ENCODE results near the gene MEI4.

The MEI4 gene

DNA sequence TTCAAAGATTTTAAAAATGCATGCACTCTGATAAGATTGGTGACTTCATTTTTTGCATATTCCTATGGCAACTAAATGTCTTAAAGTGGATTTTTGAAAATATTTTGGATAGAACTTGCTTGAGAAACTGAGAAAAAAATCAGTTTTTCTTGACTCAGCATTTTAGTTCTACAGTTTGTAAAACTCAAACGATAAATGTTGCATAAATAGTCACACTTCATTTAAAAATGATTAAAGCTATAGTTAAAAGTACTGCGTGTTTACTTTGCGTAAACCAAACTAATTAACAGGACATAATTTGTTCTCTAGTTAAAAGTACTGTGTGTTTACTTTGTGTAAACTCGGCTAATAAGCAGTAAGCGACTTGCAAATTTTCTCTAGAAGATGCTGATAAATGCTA lies 28.3 kb upstream of the MEI4 start:
- H3K27ac ChIP-seq (replicated peaks) = no peak overlapping the region
- no peaks in the 10 kb centered on the region for H3K27me3 ChIP-seq (ENCODE audit: insufficient read depth, poor library complexity, severe bottlenecking)
- DNase-seq (ENCODE audit: low read depth in 1 of 2, low spot score in 1 of 2) = no peak
- no peak overlapping the region for H3K4me3 ChIP-seq (replicated peaks; ENCODE audit: insufficient read depth, low read length)
- TF ChIP-seq POLR2AphosphoS5 (IDR thresholded peaks at IDR 0.05; ENCODE audit: low read depth) (no peak), GABPA (IDR thresholded peaks at IDR 0.05; ENCODE audit: low read depth) (no peak), SPI1 (IDR thresholded peaks at IDR 0.05; ENCODE audit: borderline replicate concordance, low read depth) (no peak)
- TF ChIP-seq, protein P1, sequence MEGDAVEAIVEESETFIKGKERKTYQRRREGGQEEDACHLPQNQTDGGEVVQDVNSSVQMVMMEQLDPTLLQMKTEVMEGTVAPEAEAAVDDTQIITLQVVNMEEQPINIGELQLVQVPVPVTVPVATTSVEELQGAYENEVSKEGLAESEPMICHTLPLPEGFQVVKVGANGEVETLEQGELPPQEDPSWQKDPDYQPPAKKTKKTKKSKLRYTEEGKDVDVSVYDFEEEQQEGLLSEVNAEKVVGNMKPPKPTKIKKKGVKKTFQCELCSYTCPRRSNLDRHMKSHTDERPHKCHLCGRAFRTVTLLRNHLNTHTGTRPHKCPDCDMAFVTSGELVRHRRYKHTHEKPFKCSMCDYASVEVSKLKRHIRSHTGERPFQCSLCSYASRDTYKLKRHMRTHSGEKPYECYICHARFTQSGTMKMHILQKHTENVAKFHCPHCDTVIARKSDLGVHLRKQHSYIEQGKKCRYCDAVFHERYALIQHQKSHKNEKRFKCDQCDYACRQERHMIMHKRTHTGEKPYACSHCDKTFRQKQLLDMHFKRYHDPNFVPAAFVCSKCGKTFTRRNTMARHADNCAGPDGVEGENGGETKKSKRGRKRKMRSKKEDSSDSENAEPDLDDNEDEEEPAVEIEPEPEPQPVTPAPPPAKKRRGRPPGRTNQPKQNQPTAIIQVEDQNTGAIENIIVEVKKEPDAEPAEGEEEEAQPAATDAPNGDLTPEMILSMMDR (IDR thresholded peaks at IDR 0.05; ENCODE audit: insufficient read depth, low read length) = no peak
- TF ChIP-seq, protein P2, sequence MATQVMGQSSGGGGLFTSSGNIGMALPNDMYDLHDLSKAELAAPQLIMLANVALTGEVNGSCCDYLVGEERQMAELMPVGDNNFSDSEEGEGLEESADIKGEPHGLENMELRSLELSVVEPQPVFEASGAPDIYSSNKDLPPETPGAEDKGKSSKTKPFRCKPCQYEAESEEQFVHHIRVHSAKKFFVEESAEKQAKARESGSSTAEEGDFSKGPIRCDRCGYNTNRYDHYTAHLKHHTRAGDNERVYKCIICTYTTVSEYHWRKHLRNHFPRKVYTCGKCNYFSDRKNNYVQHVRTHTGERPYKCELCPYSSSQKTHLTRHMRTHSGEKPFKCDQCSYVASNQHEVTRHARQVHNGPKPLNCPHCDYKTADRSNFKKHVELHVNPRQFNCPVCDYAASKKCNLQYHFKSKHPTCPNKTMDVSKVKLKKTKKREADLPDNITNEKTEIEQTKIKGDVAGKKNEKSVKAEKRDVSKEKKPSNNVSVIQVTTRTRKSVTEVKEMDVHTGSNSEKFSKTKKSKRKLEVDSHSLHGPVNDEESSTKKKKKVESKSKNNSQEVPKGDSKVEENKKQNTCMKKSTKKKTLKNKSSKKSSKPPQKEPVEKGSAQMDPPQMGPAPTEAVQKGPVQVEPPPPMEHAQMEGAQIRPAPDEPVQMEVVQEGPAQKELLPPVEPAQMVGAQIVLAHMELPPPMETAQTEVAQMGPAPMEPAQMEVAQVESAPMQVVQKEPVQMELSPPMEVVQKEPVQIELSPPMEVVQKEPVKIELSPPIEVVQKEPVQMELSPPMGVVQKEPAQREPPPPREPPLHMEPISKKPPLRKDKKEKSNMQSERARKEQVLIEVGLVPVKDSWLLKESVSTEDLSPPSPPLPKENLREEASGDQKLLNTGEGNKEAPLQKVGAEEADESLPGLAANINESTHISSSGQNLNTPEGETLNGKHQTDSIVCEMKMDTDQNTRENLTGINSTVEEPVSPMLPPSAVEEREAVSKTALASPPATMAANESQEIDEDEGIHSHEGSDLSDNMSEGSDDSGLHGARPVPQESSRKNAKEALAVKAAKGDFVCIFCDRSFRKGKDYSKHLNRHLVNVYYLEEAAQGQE (IDR thresholded peaks at IDR 0.05; ENCODE audit: insufficient replicate concordance, low read depth) = no peak

DNA sequence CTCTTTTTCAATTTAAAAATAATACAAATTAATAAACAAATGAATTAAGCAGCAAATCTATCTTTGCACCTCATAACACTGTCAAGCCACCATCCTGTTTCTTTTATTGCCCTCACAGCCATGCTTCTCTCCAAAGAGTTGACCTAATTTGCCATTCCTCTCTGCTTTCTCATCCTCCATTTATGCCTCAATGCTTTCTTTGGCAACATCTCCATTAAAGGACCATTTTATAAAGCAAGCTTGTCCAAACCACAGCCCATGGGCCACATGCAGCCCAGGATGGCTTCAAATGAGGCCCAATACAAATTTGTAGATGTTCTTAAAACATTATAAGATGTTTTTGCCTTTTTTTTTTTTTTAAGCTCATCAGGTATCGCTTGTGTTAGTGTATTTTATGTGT lies 26.4 kb upstream of the MEI4 start:
- Histone ChIP-seq H3K4me3 (replicated peaks; ENCODE audit: insufficient read depth, low read length) (no peak overlapping the region), H3K27ac (replicated peaks) (no peak overlapping the region), H3K27me3 (ENCODE audit: insufficient read depth, poor library complexity, severe bottlenecking) (no peaks in the 10 kb centered on the region)
- no peak for DNase-seq (ENCODE audit: low read depth in 1 of 2, low spot score in 1 of 2)
- no peak for TF ChIP-seq SPI1 (IDR thresholded peaks at IDR 0.05; ENCODE audit: borderline replicate concordance, low read depth)
- no peak for TF ChIP-seq GABPA (IDR thresholded peaks at IDR 0.05; ENCODE audit: low read depth)
- no peak for TF ChIP-seq POLR2AphosphoS5 (IDR thresholded peaks at IDR 0.05; ENCODE audit: low read depth)
- TF ChIP-seq, protein P2 (IDR thresholded peaks at IDR 0.05; ENCODE audit: insufficient replicate concordance, low read depth) = no peak
- TF ChIP-seq, protein P1 (IDR thresholded peaks at IDR 0.05; ENCODE audit: insufficient read depth, low read length) = no peak

DNA sequence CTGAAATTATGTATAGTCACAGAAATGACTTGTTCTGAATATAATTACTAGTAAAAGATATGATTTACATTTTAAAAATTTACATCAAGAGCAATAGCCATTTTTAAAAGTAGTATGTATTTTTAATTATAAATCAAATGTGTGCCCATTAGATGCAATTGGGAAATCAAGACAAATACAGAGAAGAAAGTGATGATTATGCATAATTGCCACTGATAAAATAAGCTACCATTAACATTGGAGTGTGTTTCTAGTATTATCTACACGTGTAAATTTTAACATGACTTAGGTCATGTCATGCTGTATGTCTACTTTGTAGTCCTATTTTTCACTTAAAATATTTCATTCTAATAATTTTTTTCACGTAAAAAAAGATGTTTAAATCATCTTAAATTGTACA lies 22.8 kb upstream of the MEI4 start:
- DNase-seq (ENCODE audit: low read depth in 1 of 2, low spot score in 1 of 2) = no peak
- TF ChIP-seq, protein P1 (IDR thresholded peaks at IDR 0.05; ENCODE audit: insufficient read depth, low read length) = no peak
- TF ChIP-seq SPI1 (IDR thresholded peaks at IDR 0.05; ENCODE audit: borderline replicate concordance, low read depth) (no peak), GABPA (IDR thresholded peaks at IDR 0.05; ENCODE audit: low read depth) (no peak), POLR2AphosphoS5 (IDR thresholded peaks at IDR 0.05; ENCODE audit: low read depth) (no peak)
- TF ChIP-seq, protein P2 (IDR thresholded peaks at IDR 0.05; ENCODE audit: insufficient replicate concordance, low read depth) = no peak
- no peaks in the 10 kb centered on the region for H3K27me3 ChIP-seq (ENCODE audit: insufficient read depth, poor library complexity, severe bottlenecking)
- no peak overlapping the region for H3K27ac ChIP-seq (replicated peaks)
- no peak overlapping the region for H3K4me3 ChIP-seq (replicated peaks; ENCODE audit: insufficient read depth, low read length)
